H1 (cell line): ENCODE measurements around the gene AFF1. TPM values are rescaled to one million over a fixed set of nuclear protein-coding genes. Genes with fewer than 3 reads are reported as not detected.

Experiments
- CTCF ChIA-PET: fragments of 300-600 bp; sonication (Branson Sonifier 250); formaldehyde crosslinking; loops from one replicate; lab custom pipeline; 2021; ENCODE audit not compliant: partially characterized antibody; lab: Charles Lee
- POLR2A ChIA-PET: fragments of 300-600 bp; sonication (Branson Sonifier 250); formaldehyde crosslinking; loops from one replicate; lab custom pipeline; 2021; ENCODE audit warnings: inconsistent platforms; ENCODE audit not compliant: partially characterized antibody; lab: Charles Lee
- DNase-seq, 2 experiments: peaks; one replicate each; pipeline versions ENCODE4 v3.0.0 to v3.0.0-alpha.2; 2010 to 2022; ENCODE audit warnings: low spot score in 2 of 2, low read depth in 1 of 2, mixed read lengths in 1 of 2
- FAIRE-seq: peaks from 2 replicates; lab custom pipeline; 2011; peaks lifted over from hg19 to GRCh38; lab: Jason Lieb, UNC
- H2AFZ ChIP-seq: 2 replicates; pipeline ENCODE4 v1.8.1; 2012; ENCODE audit warnings: low read length, inconsistent platforms
- H2AK5ac ChIP-seq: 2 replicates; pipeline ENCODE4 v1.6.1; 2013; ENCODE audit warnings: low read depth, low read length
- H2BK120ac ChIP-seq: replicated peaks from 2 replicates; pipeline ENCODE3; 2013; ENCODE audit warnings: low read depth, low read length, inconsistent platforms
- H2BK12ac ChIP-seq: 2 replicates; pipeline ENCODE4 v1.6.1; 2013; ENCODE audit warnings: low read depth, low read length
- H2BK15ac ChIP-seq: 2 replicates; pipeline ENCODE4 v1.6.1; 2013; ENCODE audit warnings: low read length
- H2BK20ac ChIP-seq: 2 replicates; pipeline ENCODE4 v1.6.1; 2013; ENCODE audit warnings: low read length
- H2BK5ac ChIP-seq: 2 replicates; pipeline ENCODE4 v1.6.1; 2013; ENCODE audit warnings: low read depth, low read length
- H3K14ac ChIP-seq: 2 replicates; pipeline ENCODE4 v1.6.1; 2013; ENCODE audit warnings: inconsistent platforms; ENCODE audit not compliant: insufficient read length
- H3K18ac ChIP-seq: 2 replicates; pipeline ENCODE4 v1.6.1; 2013; ENCODE audit warnings: low read length; ENCODE audit errors: extremely low read depth
- H3K23ac ChIP-seq: 2 replicates; pipeline ENCODE4 v1.6.1; 2013; ENCODE audit warnings: inconsistent platforms; ENCODE audit not compliant: insufficient read length
- H3K23me2 ChIP-seq: 2 replicates; pipeline ENCODE4 v1.6.1; 2013; ENCODE audit warnings: low read depth, low read length
- H3K27ac ChIP-seq: 2 replicates; pipeline ENCODE4 v1.6.1; 2011; ENCODE audit warnings: low read depth, low read length, inconsistent platforms
- H3K27me3 ChIP-seq, 4 experiments: replicated peaks in 1 of 4; 1 replicate in 1 of 4; 2 replicates in 3 of 4; pipeline versions ENCODE4 v1.6.1 to v1.8.1; 2011 to 2013; ENCODE audit warnings: low read length in 3 of 4, mild to moderate bottlenecking in 3 of 4, inconsistent platforms in 2 of 4, mixed read lengths in 2 of 4, moderate library complexity in 1 of 4; ENCODE audit not compliant: control insufficient read depth in 3 of 4, insufficient read depth in 3 of 4; ENCODE audit errors: extremely low read depth in 1 of 4
- H3K36me3 ChIP-seq, 4 experiments: 2 replicates each; pipeline versions ENCODE4 v1.6.1 to v1.8.1; 2011 to 2013; ENCODE audit warnings: mild to moderate bottlenecking in 4 of 4, low read length in 3 of 4, moderate library complexity in 2 of 4, control low read depth in 1 of 4, inconsistent platforms in 1 of 4; ENCODE audit not compliant: insufficient read depth in 4 of 4, control insufficient read depth in 2 of 4
- H3K4ac ChIP-seq: replicated peaks from 2 replicates; pipeline ENCODE3; 2013; ENCODE audit warnings: low read length, low read depth, mixed read lengths, inconsistent platforms; ENCODE audit not compliant: insufficient read length
- H3K4me1 ChIP-seq, 4 experiments: replicated peaks in 1 of 4; 1 replicate in 1 of 4; 2 replicates in 3 of 4; pipeline versions ENCODE4 v1.6.1 to v1.8.1; 2011 to 2013; ENCODE audit warnings: low read length in 3 of 4, inconsistent platforms in 2 of 4, mixed read lengths in 1 of 4; ENCODE audit not compliant: insufficient read depth in 4 of 4, control insufficient read depth in 3 of 4
- H3K4me2 ChIP-seq, 2 experiments: 2 replicates each; pipeline versions ENCODE4 v1.6.1 to v1.8.1; 2011 to 2013; ENCODE audit warnings: low read depth in 2 of 2, low read length in 2 of 2, control low read depth in 1 of 2, inconsistent platforms in 1 of 2, mild to moderate bottlenecking in 1 of 2; ENCODE audit not compliant: insufficient read depth in 1 of 2
- H3K4me3 ChIP-seq, 4 experiments: fragments of 200-600, 300-600 bp in 1 of 4; sonication (generic), shearing (Covaris generic), sonication (Bioruptor Twin) in 1 of 4; 2 replicates each; pipeline versions ENCODE4 v1.5.1 to v1.8.1; 2011 to 2016; ENCODE audit warnings: low read length in 4 of 4, low read depth in 3 of 4, control low read depth in 2 of 4, inconsistent platforms in 2 of 4, mild to moderate bottlenecking in 2 of 4, mixed read lengths in 1 of 4, moderate library complexity in 1 of 4; ENCODE audit not compliant: insufficient read depth in 2 of 4; ENCODE audit errors: extremely low read depth in 1 of 4
- H3K56ac ChIP-seq: replicated peaks from 2 replicates; pipeline ENCODE3; 2013; ENCODE audit warnings: low read depth, mild to moderate bottlenecking, mixed read lengths, low read length, inconsistent platforms; ENCODE audit not compliant: insufficient read length
- H3K79me1 ChIP-seq: 2 replicates; pipeline ENCODE4 v1.6.1; 2013; ENCODE audit warnings: low read depth, low read length, control low read depth
- H3K79me2 ChIP-seq, 2 experiments: 2 replicates each; pipeline versions ENCODE4 v1.6.1 to v1.8.1; 2012 to 2013; ENCODE audit warnings: low read length in 2 of 2, mild to moderate bottlenecking in 2 of 2, inconsistent platforms in 1 of 2; ENCODE audit not compliant: insufficient read depth in 2 of 2, control insufficient read depth in 1 of 2
- H3K9ac ChIP-seq, 4 experiments: replicated peaks in 1 of 4; 1 replicate in 1 of 4; 2 replicates in 3 of 4; pipeline versions ENCODE4 v1.6.1 to v1.8.1; 2011 to 2013; ENCODE audit warnings: low read depth in 3 of 4, low read length in 3 of 4, control low read depth in 2 of 4, mild to moderate bottlenecking in 2 of 4, moderate library complexity in 2 of 4, inconsistent platforms in 1 of 4; ENCODE audit errors: extremely low read depth in 1 of 4
- H3K9me3 ChIP-seq, 2 experiments: 2 replicates each; pipeline versions ENCODE4 v1.6.1 to v1.8.1; 2012 to 2013; ENCODE audit warnings: mild to moderate bottlenecking in 2 of 2, moderate library complexity in 2 of 2, control low read depth in 1 of 2, inconsistent platforms in 1 of 2, low read depth in 1 of 2, low read length in 1 of 2, mixed read lengths in 1 of 2; ENCODE audit not compliant: insufficient read depth in 2 of 2
- H4K20me1 ChIP-seq, 2 experiments: replicated peaks in 1 of 2; 2 replicates each; pipeline versions ENCODE3 to v1.8.1; 2011 to 2013; ENCODE audit warnings: inconsistent platforms in 2 of 2, low read length in 2 of 2, mild to moderate bottlenecking in 1 of 2; ENCODE audit not compliant: insufficient read depth in 2 of 2, control insufficient read depth in 1 of 2
- H4K5ac ChIP-seq: 2 replicates; pipeline ENCODE4 v1.6.1; 2013; ENCODE audit warnings: low read length, low read depth, mixed read lengths, inconsistent platforms; ENCODE audit not compliant: insufficient read length
- H4K8ac ChIP-seq: 2 replicates; pipeline ENCODE4 v1.8.0; 2013; ENCODE audit warnings: mild to moderate bottlenecking, moderate library complexity, low read length, inconsistent platforms; ENCODE audit not compliant: insufficient read depth; ENCODE audit errors: extremely low read depth
- H4K91ac ChIP-seq: replicated peaks from 2 replicates; pipeline ENCODE3; 2013; ENCODE audit warnings: low read length, mixed read lengths, inconsistent platforms; ENCODE audit not compliant: insufficient read length
- CBX8 ChIP-seq: fragments of 300-800, 300-1000 bp; sonication (generic); IDR thresholded peaks from 2 replicates; pipeline ENCODE4 v1.7.1; 2016; ENCODE audit warnings: low read depth, low read length, borderline replicate concordance
- CEBPB ChIP-seq: IDR thresholded peaks from 2 replicates; pipeline ENCODE4 v1.6.1; 2012; ENCODE audit warnings: low read depth, low read length
- EGR1 ChIP-seq: IDR thresholded peaks from 2 replicates; pipeline ENCODE4 v1.6.1; 2011; ENCODE audit warnings: low read depth, low read length, borderline replicate concordance
- EP300 ChIP-seq, 2 experiments: IDR thresholded peaks; 1 replicate in 1 of 2; 2 replicates in 1 of 2; pipeline ENCODE4 v1.6.1; 2011 to 2012; ENCODE audit warnings: low read depth in 2 of 2, low read length in 2 of 2, mild to moderate bottlenecking in 2 of 2, borderline replicate concordance in 1 of 2, inconsistent platforms in 1 of 2, moderate library complexity in 1 of 2
- EZH2 ChIP-seq: fragments of 200-600 bp; sonication (generic); IDR thresholded peaks from 2 replicates; pipeline ENCODE4 v1.7.1; 2012; ENCODE audit warnings: low read depth, mild to moderate bottlenecking, moderate library complexity, low read length, inconsistent platforms; ENCODE audit not compliant: severe bottlenecking
- GTF2F1 ChIP-seq: IDR thresholded peaks from 2 replicates; pipeline ENCODE4 v1.6.1; 2012; ENCODE audit warnings: low read depth, low read length, improper control_type of control experiment, borderline replicate concordance
- JUND ChIP-seq: IDR thresholded peaks from 2 replicates; pipeline ENCODE4 v1.6.1; 2011; ENCODE audit warnings: mild to moderate bottlenecking, improper control_type of control experiment, low read length
- POLR2AphosphoS5 ChIP-seq: IDR thresholded peaks from 2 replicates; pipeline ENCODE4 v1.6.1; 2011; ENCODE audit warnings: low read depth, low read length
- SAP30 ChIP-seq: fragments of 300-600 bp; sonication (generic); IDR thresholded peaks from 2 replicates; pipeline ENCODE4 v1.7.1; 2012; ENCODE audit warnings: low read length, moderate library complexity, mild to moderate bottlenecking, inconsistent platforms; ENCODE audit not compliant: insufficient read depth, insufficient replicate concordance
- SIRT6 ChIP-seq: IDR thresholded peaks from one replicate; pipeline ENCODE4 v1.7.1; 2012; ENCODE audit warnings: low read length, inconsistent platforms
- SIX5 ChIP-seq: IDR thresholded peaks from 2 replicates; pipeline ENCODE4 v1.6.1; 2011; ENCODE audit warnings: mild to moderate bottlenecking, low read depth, low read length
- TEAD4 ChIP-seq: IDR thresholded peaks from 2 replicates; pipeline ENCODE4 v1.6.1; 2012; ENCODE audit warnings: low read depth, low read length, inconsistent platforms, mixed read lengths
- YY1 ChIP-seq: IDR thresholded peaks from 2 replicates; pipeline ENCODE4 v1.6.1; 2011; ENCODE audit warnings: low read depth, mild to moderate bottlenecking, low read length
- WGBS, 2 experiments: shearing (Covaris generic) in 1 of 2; methylation state at CpG; one replicate each; pipeline versions ENCODE4 v1.1.6 to v1.1.7; 2013 to 2015; ENCODE audit warnings: low lambda C conversion rate in 2 of 2, mixed read lengths in 2 of 2, inconsistent platforms in 1 of 2, low coverage in 1 of 2, missing lambda C conversion rate in 1 of 2; ENCODE audit not compliant: insufficient replicate concordance in 2 of 2, insufficient coverage in 1 of 2, insufficient read length in 1 of 2; ENCODE audit errors: extremely low coverage in 1 of 2, missing lambda C conversion rate in 1 of 2; 5-methylcytosine and 5-hydroxymethylcytosine counted together
- polyA plus RNA-seq, 7 experiments: library from polyadenylated mRNA; depleted of rRNA in 3 of 7; stranded (reverse) in 5 of 7; unstranded in 2 of 7; fragments of >200 nt in 5 of 7; fragments of 200-250 nt in 2 of 7; gene quantifications; 1 replicate in 5 of 7; 2 replicates in 1 of 7; 4 replicates in 1 of 7; pipeline versions ENCODE4 v1.2.1 to v1.2.3, GENCODE V29; 2011 to 2013; ENCODE audit warnings: missing spikeins in 2 of 7, mixed read lengths in 2 of 7
- total RNA-seq: library from RNA; stranded (reverse); fragmentation: NEBNext Ultra II Directional; extraction: Animal tissue kit (Norgen Biotek cat#: 25700); gene quantifications from 2 replicates; pipeline ENCODE4 v1.2.1, GENCODE V29; 2021

The AFF1 gene
- total and polyA plus RNA-seq, 2 of the 8 experiments (the other 6 are each of a cell fraction or from before 2014, with no cell fraction given): 14.8 to 85.5 TPM

- Histone ChIP-seq H3K4me2 (peak overlapping the region; percentile 7 to 12; a peak in 2 of 4 replicates), H3K23me2 (peaks cover 3% of the 10 kb centered on the region; the same call in 1 of the 2 replicates), H3K79me2 (peaks cover 34 to 78% of the 10 kb centered on the region in 2 experiments), H3K23ac (no peak overlapping the region), H2BK15ac (no peak overlapping the region), H2AFZ (no peak overlapping the region), H3K27ac (no peak overlapping the region), H3K9me3 (no peaks in the 10 kb centered on the region), H3K27me3 (no peaks in the 10 kb centered on the region), H4K5ac (no peak overlapping the region), H3K4me3 (no peak overlapping the region), H2BK5ac (no peak overlapping the region), H3K14ac (no peak overlapping the region), H2BK120ac (no peak overlapping the region), H4K20me1 (peaks cover 5% of the 10 kb centered on the region in 2 experiments), H3K18ac (no peak overlapping the region), H2BK20ac (no peak overlapping the region), H3K9ac (no peak overlapping the region), H3K36me3 (no peaks in the 10 kb centered on the region), H2BK12ac (no peak overlapping the region), H3K56ac (no peak overlapping the region), H3K4ac (no peak overlapping the region), H3K79me1 (peaks cover 5% of the 10 kb centered on the region; the same call in 1 of the 2 replicates), H4K8ac (no peak overlapping the region), H2AK5ac (no peak overlapping the region), H4K91ac (no peak overlapping the region), H3K4me1 (peaks cover 0 to 5% (median 3%) of the 10 kb centered on the region in 4 experiments; a peak in 3 of 7 replicates)
- 95% methylated on average over 4 of the region's 4 CpGs; no CpG with 5 or more reads in 1 of the 2 experiments for WGBS, 2 experiments
- FAIRE-seq (no peak), DNase-seq (no peak)
- ChIA-PET CTCF (interaction anchor here (0.9 to 1.9 kb wide), 6 partner anchors 15 to 281 kb away, joined by 3 to 8 read pairs (median 4); partner anchors contain the start of gene KLHL8), POLR2A (interaction anchor here (1.0 to 15.3 kb wide), 4 partner anchors 14 to 66 kb away, joined by 3 to 319 read pairs (median 56); no protein-coding TSS in a partner anchor)
- TF ChIP-seq CEBPB (no peak), JUND (no peak), CBX8 (no peak), EGR1 (no peak), EZH2 (no peak), TEAD4 (no peak), YY1 (no peak), GTF2F1 (no peak), EP300 (IDR thresholded peaks at IDR 0.05; ENCODE audit: borderline replicate concordance in 1 of 2, low read depth in 2 of 2, low read length in 2 of 2) (no peak), SIX5 (no peak), POLR2AphosphoS5 (no peak), SAP30 (no peak), SIRT6 (no peak)
Observed at GRCh38 chr4:86938771-86939520, 4.1 kb downstream of the AFF1 start.
